Memory B cell (primary cell): ENCODE data around the gene RAB20.

Source experiments
- ATAC-seq: fragments of 150-1000 bp; cut with Tn5 transposase; 2 replicates; pipeline ENCODE4 v1.10.0; 2021; ENCODE audit warnings: low read depth, mild to moderate bottlenecking, moderate library complexity
- DNase-seq, 2 donors: peaks; one replicate each; pipeline ENCODE4 v3.0.0; 2022; ENCODE audit warnings: low spot score in 2 of 2
- H3K27ac Mint-ChIP-seq: one replicate; pipeline ENCODE4 v1.8.0; 2022; ENCODE audit warnings: mild to moderate bottlenecking, moderate library complexity, mixed read lengths
- H3K27me3 Mint-ChIP-seq: one replicate; pipeline ENCODE4 v1.8.0; 2022; ENCODE audit warnings: mixed read lengths
- H3K36me3 Mint-ChIP-seq: one replicate; pipeline ENCODE4 v1.8.0; 2022; ENCODE audit warnings: mild to moderate bottlenecking, mixed read lengths
- H3K4me1 Mint-ChIP-seq: one replicate; pipeline ENCODE4 v1.8.0; 2022; ENCODE audit warnings: mixed read lengths
- H3K4me3 Mint-ChIP-seq: one replicate; pipeline ENCODE4 v1.8.0; 2022; ENCODE audit warnings: mild to moderate bottlenecking, moderate library complexity, mixed read lengths
- H3K9me3 Mint-ChIP-seq: one replicate; pipeline ENCODE4 v1.8.0; 2022; ENCODE audit warnings: mixed read lengths

RAB20 gene

GRCh38 chr13:110554946-110555345, 6.6 kb downstream of the RAB20 start:
- DNase-seq (no peak), ATAC-seq (no peak)
- Mint-ChIP-seq H3K4me3 (no peak overlapping the region), H3K27me3 (no peaks in the 10 kb centered on the region), H3K36me3 (peaks cover 7% of the 10 kb centered on the region), H3K4me1 (peaks cover 15% of the 10 kb centered on the region), H3K27ac (peak overlapping the region; percentile 52), H3K9me3 (peaks cover 5% of the 10 kb centered on the region)

- no peaks in the 10 kb centered on the region for H3K27me3 Mint-ChIP-seq
Observed at GRCh38 chr13:110554227-110554836, 7.2 kb downstream of the RAB20 start.

GRCh38 chr13:110553417-110553816, 8.1 kb downstream of the RAB20 start:
- DNase-seq: no peak
- Mint-ChIP-seq H3K4me1 (peaks cover 15% of the 10 kb centered on the region), H3K36me3 (peaks cover 7% of the 10 kb centered on the region), H3K27me3 (no peaks in the 10 kb centered on the region), H3K4me3 (no peak overlapping the region), H3K27ac (no peak overlapping the region), H3K9me3 (peaks cover 5% of the 10 kb centered on the region)
- no peak for ATAC-seq

More at GRCh38 chr13:110554227-110554836, 7.2 kb downstream of the RAB20 start:
- DNase-seq (no peak), ATAC-seq (no peak)
- H3K4me1 Mint-ChIP-seq: peaks cover 15% of the 10 kb centered on the region
- H3K36me3 Mint-ChIP-seq: peaks cover 7% of the 10 kb centered on the region
- H3K9me3 Mint-ChIP-seq: peaks cover 5% of the 10 kb centered on the region
- H3K4me3 Mint-ChIP-seq: no peak overlapping the region
- no peak overlapping the region for H3K27ac Mint-ChIP-seq

GRCh38 chr13:110552767-110553166, 8.8 kb downstream of the RAB20 start:
- H3K36me3 Mint-ChIP-seq: peaks cover 7% of the 10 kb centered on the region
- H3K4me3 Mint-ChIP-seq: no peak overlapping the region
- peaks cover 5% of the 10 kb centered on the region for H3K9me3 Mint-ChIP-seq
- no peak for DNase-seq
- no peak for ATAC-seq
- H3K27me3 Mint-ChIP-seq: no peaks in the 10 kb centered on the region
- H3K27ac Mint-ChIP-seq: no peak overlapping the region
- H3K4me1 Mint-ChIP-seq: peaks cover 15% of the 10 kb centered on the region

GRCh38 chr13:110551284-110551683, 10.2 kb downstream of the RAB20 start:
- Mint-ChIP-seq H3K4me3 (no peak overlapping the region), H3K27me3 (no peaks in the 10 kb centered on the region), H3K4me1 (peaks cover 10% of the 10 kb centered on the region), H3K9me3 (no peaks in the 10 kb centered on the region), H3K27ac (no peak overlapping the region), H3K36me3 (peaks cover 3% of the 10 kb centered on the region)
- no peak for DNase-seq
- no peak for ATAC-seq

- Mint-ChIP-seq H3K27me3 (no peaks in the 10 kb centered on the region), H3K4me1 (no peaks in the 10 kb centered on the region), H3K27ac (no peak overlapping the region), H3K36me3 (peaks cover 5% of the 10 kb centered on the region), H3K4me3 (no peak overlapping the region), H3K9me3 (peaks cover 2% of the 10 kb centered on the region)
- ATAC-seq: no peak
- no peak for DNase-seq
Observed at GRCh38 chr13:110549795-110550160, 11.7 kb downstream of the RAB20 start.

- peaks cover 5% of the 10 kb centered on the region for H3K36me3 Mint-ChIP-seq
- ATAC-seq: no peak
- no peak overlapping the region for H3K4me3 Mint-ChIP-seq
- no peaks in the 10 kb centered on the region for H3K27me3 Mint-ChIP-seq
- no peaks in the 10 kb centered on the region for H3K4me1 Mint-ChIP-seq
- DNase-seq: no peak
- H3K9me3 Mint-ChIP-seq: peaks cover 2% of the 10 kb centered on the region
- H3K27ac Mint-ChIP-seq: no peak overlapping the region
Observed at GRCh38 chr13:110548891-110549794, 12.4 kb downstream of the RAB20 start.

GRCh38 chr13:110546926-110547325, 14.6 kb downstream of the RAB20 start:
- no peak for ATAC-seq
- DNase-seq: no peak
- Mint-ChIP-seq H3K27ac (no peak overlapping the region), H3K4me1 (no peaks in the 10 kb centered on the region), H3K4me3 (no peak overlapping the region), H3K36me3 (peaks cover 5% of the 10 kb centered on the region), H3K27me3 (no peaks in the 10 kb centered on the region), H3K9me3 (peaks cover 2% of the 10 kb centered on the region)

- no peak overlapping the region for H3K27ac Mint-ChIP-seq
- DNase-seq: no peak
Observed at GRCh38 chr13:110546378-110546777, 15.1 kb downstream of the RAB20 start.

GRCh38 chr13:110542169-110542796, 19.2 kb downstream of the RAB20 start:
- Mint-ChIP-seq H3K4me1 (peaks cover 6% of the 10 kb centered on the region), H3K4me3 (no peak overlapping the region), H3K9me3 (peaks cover 2% of the 10 kb centered on the region), H3K27me3 (no peaks in the 10 kb centered on the region), H3K36me3 (peaks cover 2% of the 10 kb centered on the region), H3K27ac (no peak overlapping the region)
- ATAC-seq (no peak), DNase-seq (no peak)

More at GRCh38 chr13:110546378-110546777, 15.1 kb downstream of the RAB20 start:
- Mint-ChIP-seq H3K4me1 (no peaks in the 10 kb centered on the region), H3K36me3 (peaks cover 5% of the 10 kb centered on the region), H3K4me3 (no peak overlapping the region), H3K27me3 (no peaks in the 10 kb centered on the region), H3K9me3 (peaks cover 2% of the 10 kb centered on the region)
- no peak for ATAC-seq

- ATAC-seq (no peak), DNase-seq (no peak)
- H3K4me1 Mint-ChIP-seq: peaks cover 6% of the 10 kb centered on the region
- H3K36me3 Mint-ChIP-seq: peaks cover 2% of the 10 kb centered on the region
- peaks cover 2% of the 10 kb centered on the region for H3K9me3 Mint-ChIP-seq
- H3K4me3 Mint-ChIP-seq: no peak overlapping the region
- H3K27me3 Mint-ChIP-seq: no peaks in the 10 kb centered on the region
- H3K27ac Mint-ChIP-seq: no peak overlapping the region
Observed at GRCh38 chr13:110541526-110541920, 20.0 kb downstream of the RAB20 start.

GRCh38 chr13:110540871-110541525, 20.5 kb downstream of the RAB20 start:
- H3K4me3 Mint-ChIP-seq: no peak overlapping the region
- ATAC-seq (no peak), DNase-seq (no peak)
- no peak overlapping the region for H3K27ac Mint-ChIP-seq
- H3K36me3 Mint-ChIP-seq: peaks cover 2% of the 10 kb centered on the region
- H3K4me1 Mint-ChIP-seq: peaks cover 10% of the 10 kb centered on the region
- no peaks in the 10 kb centered on the region for H3K27me3 Mint-ChIP-seq
- H3K9me3 Mint-ChIP-seq: peaks cover 2% of the 10 kb centered on the region

GRCh38 chr13:110539894-110540293, 21.6 kb downstream of the RAB20 start:
- DNase-seq (no peak), ATAC-seq (no peak)
- no peaks in the 10 kb centered on the region for H3K36me3 Mint-ChIP-seq
- H3K27me3 Mint-ChIP-seq: no peaks in the 10 kb centered on the region
- H3K4me3 Mint-ChIP-seq: no peak overlapping the region
- H3K9me3 Mint-ChIP-seq: no peaks in the 10 kb centered on the region
- H3K4me1 Mint-ChIP-seq: peaks cover 10% of the 10 kb centered on the region
- no peak overlapping the region for H3K27ac Mint-ChIP-seq

GRCh38 chr13:110538632-110539031, 22.9 kb downstream of the RAB20 start:
- H3K27ac Mint-ChIP-seq: no peak overlapping the region
- H3K4me3 Mint-ChIP-seq: peak overlapping the region; percentile 3
- ATAC-seq (no peak), DNase-seq (no peak)
- no peaks in the 10 kb centered on the region for H3K36me3 Mint-ChIP-seq
- no peaks in the 10 kb centered on the region for H3K9me3 Mint-ChIP-seq
- peaks cover 10% of the 10 kb centered on the region for H3K4me1 Mint-ChIP-seq
- no peaks in the 10 kb centered on the region for H3K27me3 Mint-ChIP-seq
